HG02885 (cell line): ENCODE results near the gene SPSB1.

Experiments
- ATAC-seq: cut with Tn5 transposase; IDR thresholded peaks from one replicate; pipeline ENCODE4 v1.9.1; 2021; ENCODE audit warnings: mild to moderate bottlenecking; ENCODE audit not compliant: unreplicated experiment, poor library complexity

Gene SPSB1

DNA sequence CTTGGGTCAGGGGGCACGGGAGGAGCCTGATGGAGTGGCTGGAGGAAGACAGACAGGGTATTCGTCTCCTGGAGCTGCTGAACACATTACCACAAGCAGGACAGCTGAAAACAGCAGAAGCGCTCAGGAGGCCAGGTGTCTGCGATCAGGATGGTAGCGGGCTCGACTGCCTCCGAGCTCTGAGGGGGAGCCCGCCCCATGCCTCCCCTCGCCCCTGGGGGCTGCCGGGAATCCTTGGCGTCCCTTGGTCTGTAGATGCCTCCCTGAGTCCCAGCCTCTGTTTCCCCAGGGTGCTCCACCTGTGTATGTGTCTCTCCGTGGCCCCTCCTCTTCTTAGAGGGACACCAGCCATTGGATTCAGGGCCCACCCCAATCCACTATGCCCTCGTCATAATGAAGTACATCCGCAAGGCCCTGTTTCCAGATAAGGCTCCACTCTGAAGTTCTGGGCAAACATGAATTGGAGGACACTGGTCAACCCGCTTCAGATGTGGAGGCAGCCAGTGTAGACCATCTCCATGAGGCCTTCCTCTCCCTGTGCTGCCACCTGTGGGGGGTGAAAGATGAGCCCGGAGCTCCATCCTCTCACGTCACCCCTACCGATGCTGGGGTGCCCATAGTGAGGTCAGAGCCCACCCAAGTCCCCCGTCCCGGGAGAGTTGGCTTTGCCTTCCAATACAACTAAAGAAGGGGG, 67.8 kb downstream of the SPSB1 start:
- no peak for ATAC-seq

DNA sequence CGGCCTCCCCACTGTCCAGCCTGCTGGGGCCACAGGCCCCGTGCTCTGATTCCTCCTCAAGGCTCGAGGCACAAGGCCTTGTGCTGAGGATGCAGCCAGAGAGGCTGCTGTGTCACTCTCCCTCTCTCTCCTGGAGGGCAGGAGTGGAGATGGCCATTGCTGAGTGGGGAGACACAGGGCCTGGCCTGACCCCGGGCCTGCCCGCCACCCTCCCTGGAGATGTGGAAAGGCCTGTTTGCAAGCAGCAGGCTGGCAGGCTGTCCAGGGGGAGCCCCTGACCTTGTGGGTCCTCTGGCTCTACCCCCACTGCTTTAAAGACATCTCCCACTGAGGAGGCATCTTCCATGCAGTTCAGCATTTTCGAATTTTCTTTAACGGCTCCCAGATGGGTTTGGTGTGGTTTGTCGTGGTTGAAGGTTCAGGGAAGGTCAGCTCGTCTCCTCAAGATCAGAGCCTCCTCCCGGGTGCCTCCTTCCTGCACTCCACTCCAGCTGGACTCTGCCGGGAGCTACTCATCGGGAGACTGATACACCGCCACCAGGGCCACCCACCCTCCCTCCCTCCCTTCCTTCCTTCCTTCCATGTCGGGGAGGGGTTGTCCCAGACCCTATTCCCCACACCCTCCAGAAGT, 69.1 kb downstream of the SPSB1 start:
- no peak for ATAC-seq

DNA sequence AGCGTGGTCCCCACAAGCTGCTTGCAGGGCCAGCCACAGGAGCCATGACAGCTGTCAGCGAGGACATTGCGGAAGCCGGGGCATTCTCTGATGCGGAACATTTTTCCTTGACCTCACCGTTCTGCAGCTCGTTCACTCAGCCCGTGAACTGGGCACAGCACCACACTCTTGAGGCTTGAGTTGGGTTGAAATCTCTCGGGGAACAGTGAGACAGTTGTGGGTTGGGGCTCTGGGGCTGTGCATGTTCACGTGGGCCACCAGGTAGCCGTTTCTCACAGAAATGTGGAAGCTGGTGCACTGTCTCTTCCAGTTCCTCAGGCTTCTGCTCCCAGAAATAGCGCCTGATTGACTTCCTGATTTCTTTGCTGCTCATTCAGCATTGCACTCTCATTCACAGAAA, 69.8 kb downstream of the SPSB1 start:
- no peak for ATAC-seq

DNA sequence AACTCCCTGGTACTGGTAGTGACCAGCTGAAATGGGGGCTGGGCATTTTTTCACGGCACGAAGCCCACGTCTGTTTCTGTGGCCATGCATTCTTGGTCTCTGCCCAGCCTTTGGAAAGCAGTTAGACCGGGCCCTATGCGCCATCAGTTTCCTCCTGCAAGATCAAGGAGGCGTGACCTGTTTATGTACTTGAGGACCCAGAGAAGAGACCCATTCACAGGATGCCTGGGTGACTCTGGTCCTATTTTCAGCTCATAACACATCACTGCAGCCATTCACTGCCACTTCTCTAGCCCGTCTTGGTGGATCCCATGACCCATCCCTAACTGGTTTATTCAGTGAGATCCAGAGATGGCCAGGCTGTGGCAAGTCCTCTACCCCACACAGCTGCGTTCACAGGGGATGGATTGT, 70.4 kb downstream of the SPSB1 start:
- no peak for ATAC-seq

DNA sequence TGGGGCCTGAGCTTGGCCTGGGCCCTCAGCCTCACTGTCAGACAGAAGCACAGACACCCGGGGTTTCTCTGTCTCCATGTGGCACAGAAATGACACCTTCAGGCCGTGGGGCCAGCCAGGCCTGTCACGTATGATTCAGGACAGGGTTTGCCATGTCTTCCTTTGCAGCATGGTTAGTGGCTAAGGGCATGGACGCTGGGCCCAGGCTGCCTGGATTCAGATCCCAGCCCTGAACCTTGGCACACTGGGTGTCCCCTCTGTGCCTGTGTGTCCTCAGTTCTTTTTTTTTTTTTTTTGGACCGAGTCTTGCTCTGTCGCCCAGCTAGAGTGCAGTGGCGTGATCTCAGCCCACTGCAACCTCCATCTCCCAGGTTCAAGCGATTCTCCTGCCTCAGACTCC, 73.6 kb downstream of the SPSB1 start:
- no peak for ATAC-seq

DNA sequence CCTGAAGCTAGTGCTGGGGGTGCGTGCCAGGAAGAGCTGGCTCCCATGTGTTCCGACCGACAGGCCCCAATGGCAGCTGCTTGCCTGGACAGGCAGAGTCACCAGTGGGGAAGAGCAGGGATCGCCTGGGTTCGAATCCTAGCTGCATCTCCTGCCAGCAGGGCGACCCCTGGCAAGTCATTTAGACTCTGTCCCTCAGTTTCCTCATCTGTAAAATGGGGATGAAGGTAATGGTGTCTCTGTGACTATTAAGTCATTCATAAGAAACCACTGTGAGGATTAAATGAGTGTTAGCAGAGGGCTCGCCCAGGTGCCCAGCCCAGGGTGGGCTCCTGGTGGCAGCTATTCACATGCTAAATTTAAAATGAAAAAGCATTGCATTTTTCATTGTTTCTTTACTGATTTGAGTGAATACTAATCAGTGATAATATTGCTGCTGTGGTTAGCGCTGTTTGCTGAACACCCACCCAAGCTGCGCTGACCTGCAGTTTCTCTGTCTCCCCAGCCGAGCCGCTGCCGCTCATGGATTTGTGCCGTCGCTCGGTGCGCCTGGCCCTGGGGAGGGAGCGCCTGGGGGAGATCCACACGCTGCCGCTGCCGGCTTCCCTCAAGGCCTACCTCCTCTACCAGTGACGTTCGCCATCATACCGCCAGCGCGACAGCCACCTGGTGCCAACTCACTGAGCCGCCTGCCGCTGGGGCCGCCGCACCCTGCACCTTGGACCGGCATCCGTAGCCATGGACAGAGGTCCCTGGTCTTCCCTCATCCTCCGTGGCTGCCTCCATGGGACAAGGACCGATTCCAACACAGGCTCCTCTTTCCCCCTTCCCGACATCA, 74.5 kb downstream of the SPSB1 start:
- no peak for ATAC-seq

DNA sequence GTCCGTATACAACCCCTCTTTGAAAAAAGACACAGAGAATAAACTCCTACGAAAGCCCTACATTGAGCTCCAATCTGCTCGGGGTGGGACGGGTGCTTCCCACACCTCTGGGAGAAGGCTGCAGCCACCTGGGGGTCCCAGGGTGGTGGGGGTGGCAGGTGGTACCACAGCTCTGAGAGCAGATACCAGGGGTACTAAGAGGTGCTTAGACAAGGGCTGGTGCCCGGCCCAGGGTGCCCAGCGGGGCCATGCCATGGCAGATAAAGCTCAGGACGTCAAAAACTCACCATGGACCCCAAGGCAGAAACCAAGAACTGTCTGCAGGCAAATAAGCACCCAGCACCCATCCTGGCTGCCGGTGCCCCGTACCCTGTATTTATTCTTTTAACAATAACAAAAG, 75.1 kb downstream of the SPSB1 start:
- ATAC-seq = no peak

DNA sequence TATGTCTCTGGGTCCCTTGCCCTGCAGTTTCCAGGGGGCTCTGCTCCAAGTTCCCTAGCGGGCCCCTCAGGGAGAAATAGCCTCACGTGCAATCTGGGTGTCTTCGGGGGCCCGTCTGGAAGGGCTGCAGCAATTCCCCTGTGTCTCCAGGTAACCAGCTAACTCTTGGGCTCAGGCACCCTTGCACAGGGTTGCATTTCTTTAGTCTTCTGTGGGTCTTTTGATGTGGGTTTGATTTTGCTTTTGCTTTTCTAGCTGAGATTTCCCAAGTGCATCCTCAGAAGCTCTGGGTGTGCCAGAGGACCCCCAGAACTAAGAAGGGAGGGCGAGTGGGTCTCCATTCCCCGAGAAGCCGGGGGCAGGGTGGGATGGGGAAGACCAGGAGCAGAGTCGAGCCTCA, 75.7 kb downstream of the SPSB1 start:
- no peak for ATAC-seq

DNA sequence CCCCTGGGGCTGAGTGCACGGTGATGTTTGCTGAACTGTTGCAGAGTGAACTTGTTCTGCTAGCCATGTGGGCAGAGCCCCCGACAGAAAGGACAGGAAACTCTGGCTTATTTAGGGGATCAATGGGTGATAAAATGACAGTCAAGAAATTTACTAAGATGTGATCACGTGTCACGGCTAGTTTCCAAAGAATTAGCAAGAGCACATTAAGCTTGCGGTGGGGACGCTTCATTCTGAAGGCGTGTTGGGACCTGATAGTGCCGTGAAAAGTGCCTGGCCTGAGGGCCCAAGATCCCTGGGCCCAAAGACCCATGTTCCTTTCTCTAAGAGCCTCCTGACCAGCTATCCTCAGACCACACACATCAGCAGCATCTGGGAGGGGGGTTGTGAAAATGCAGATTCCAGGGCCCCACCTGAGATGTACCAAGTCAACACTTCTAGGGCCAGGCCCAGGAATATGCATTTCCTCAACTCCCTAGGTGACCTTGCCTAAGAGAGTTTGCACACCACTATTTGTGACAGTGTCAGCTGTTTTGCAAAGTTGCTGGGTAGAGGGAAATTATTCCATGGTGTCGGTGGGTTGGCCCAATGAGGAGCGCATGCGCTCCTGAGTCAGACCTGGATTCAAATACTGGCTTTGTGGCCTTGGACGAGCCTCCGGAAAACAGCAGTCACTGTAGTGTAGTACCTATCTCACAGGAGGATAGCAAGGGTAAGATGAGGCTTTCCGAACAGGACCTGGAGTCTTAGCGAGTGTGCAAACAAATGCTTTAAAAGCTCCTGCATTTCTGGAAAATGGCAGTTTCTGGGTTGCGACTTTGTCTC, 77.5 kb downstream of the SPSB1 start:
- ATAC-seq = no peak

DNA sequence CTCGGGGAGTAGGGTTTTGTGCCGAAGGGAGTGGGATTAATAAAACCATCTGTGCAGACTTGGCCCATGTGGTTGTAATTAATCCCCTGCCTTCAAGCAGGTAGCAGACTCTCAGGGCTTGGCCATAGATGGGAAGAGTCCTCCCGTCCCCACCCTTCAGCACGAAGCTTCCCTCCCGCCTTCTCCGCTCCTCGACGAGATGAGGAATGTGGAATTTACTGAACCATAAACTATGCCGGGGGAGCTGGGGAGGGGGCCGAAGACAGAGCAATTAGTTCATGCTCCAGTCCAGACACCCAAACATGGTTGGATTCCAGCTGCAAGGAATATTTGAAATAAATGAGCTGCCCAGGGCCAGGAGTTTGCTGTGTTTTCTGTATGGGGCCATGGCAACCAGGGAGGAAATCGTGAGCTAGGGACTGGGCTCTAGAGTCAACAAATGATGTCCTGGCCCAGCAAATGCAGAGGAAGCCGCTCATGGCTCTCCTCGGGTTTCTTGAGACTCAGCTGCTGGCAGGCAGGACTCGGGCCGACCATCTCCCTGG, 78.8 kb downstream of the SPSB1 start:
- no peak for ATAC-seq

DNA sequence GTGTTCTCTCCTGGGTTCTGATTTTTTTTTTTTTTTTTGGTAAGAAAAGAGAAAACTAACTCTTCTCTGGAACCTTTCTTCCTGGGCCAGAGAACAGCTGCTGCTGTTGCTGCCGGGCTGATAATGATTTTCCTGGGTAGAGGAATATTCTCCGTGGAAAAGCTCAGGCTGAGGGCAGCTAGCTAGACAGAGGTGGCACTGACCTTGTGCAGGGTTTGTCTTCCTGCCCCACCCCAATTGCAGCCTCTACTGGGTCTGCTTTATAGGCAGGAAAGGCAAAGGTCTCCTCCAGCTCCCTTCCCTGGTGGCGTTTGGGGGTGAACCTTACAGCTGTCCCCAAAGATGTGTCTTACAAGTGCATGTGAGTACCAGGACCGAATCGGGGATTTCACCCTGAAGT, 79.3 kb downstream of the SPSB1 start:
- no peak for ATAC-seq

DNA sequence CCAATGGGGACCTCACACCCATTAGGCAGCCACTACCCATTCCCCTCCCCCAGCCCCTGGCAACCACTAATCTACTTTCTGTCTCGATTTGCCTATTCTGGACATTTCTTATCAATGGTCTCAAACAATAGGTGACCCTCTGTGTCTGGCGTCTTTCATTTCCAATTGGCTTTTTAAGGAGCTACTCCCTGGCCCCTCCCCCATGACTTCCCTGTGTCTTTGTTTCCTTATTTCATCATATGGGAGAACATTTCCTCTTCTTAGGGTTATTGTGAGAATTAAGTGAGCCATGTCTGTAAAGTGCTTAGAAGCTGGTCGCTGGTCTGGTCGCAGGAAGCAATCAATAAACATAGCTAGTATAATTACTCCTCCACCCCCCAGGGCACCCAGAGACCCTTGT, 80.9 kb downstream of the SPSB1 start:
- ATAC-seq = no peak

DNA sequence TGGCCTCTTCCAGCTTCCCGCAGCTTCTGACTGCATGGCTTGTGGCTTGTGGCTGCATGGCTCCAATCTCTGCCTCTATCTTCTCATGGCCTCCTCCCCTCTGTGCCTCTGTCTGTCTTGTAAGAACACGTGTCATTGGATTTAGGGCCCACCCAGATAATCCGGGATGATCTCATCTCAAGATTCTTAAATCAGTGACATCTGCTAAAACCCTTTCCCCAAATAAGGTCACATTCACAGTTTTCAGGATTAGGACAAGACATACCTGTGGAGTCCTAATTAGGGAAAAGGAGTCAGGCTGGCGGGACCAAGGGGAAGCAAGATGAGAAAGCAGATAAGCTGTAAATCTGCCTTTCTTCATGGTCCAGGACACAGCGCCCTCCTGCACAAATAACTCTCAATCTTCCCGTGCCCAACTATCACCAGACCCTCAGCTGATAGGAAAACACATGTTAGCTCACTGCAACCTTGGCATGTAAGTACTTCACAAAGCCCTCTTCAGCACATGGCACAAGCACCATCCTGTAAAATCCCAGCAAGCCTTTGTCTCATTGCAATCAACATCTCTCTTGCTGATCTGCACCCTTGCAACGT, 82.2 kb downstream of the SPSB1 start:
- ATAC-seq = no peak

DNA sequence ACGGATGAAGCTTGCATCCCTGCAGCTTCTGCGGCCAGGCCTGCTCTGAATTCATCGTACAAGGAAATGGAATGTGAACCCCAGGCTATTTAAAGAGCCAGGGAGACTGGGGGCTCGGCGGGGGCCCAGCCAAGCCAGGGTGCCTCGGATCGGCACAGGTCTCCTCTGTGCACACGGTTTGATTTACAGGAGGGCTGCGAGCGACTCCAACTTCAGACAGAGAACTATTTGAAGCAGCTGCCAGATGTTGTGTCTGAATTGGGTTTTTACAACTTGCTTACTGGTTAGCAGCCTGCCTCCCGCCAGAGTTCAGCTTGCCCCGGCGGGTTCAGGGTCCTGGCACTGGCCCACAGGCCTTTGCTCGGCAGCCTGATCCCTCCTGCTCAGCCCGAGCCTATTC, 83.2 kb downstream of the SPSB1 start:
- no peak for ATAC-seq

DNA sequence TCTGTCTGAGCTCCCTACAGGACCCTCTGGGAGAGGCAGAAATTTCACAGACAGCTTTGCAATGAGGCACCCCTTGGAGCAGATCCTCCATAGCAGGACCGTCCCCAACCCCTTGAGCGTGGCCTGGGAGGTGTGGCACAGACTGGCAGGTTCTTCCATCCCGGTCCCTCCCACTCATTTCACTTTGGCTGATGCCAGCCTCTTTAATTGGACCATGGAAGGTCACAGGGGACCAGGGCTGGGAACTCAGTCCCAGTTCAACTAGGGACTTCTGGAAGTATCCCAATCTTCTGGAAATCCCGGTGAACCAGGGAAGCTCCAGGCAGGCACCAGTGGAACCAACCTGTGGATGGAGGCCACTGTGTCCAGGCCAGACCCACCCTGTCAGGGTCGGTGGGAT, 83.7 kb downstream of the SPSB1 start:
- no peak for ATAC-seq

DNA sequence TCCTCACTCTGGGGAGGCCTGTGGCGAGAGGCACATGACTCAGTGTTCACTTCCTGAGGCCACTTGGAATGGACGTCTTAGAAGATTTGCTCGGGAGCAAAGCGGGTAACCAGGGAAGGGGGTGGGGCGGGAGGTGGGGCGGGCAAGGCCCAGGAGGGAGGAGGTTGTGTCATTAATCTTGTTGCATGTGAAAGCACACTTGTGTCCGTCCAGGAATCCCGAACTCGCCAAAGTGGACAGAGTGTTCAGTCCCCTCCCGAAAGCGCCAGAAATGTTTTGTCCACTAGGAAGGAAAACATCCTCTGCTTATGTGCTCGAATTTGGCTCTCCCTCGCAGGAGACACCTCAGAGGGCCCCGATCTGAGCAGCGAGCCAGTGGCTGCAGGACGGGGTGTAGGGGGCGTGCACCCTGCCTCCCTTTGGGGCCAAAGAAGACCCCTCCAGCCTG, 84.2 kb downstream of the SPSB1 start:
- no peak for ATAC-seq

DNA sequence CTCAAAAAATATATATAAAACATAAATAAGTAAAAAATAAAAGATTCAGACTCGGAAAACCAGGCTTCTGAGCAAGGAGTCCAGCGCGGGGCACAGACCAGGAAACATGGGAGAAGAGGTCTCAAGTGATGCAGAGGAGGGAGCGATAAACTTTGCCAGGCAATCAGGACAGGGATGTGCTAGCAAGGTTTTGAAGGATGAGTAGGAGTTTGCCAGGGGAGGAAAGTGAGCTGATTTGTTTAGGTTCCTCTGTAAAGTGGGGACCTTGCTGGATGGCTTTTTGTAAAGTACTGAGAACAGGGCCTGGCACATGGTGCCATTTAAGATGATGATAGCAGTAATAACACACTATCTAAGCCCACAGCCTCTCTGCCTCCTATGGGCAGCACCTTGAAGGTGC, 86.1 kb downstream of the SPSB1 start:
- ATAC-seq = no peak

DNA sequence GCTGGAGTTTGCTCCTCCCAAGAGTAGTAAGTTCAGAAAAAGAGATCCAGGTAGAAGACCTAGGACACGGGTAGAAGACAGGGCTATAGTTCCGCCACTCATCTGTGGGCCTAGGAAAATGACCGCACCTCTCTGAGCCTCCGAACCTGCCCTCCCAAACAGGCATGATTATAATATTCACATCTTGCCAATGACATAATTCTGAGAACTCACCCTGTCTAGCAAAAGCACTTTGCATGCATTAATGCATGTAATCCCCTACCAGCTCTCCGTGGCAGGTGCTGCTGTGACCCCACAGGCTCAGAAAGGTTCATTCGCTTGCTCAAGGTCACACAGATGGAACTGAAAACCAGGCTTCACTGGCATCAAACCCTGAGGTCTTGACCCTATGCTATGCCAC, 88.0 kb downstream of the SPSB1 start:
- ATAC-seq = no peak

DNA sequence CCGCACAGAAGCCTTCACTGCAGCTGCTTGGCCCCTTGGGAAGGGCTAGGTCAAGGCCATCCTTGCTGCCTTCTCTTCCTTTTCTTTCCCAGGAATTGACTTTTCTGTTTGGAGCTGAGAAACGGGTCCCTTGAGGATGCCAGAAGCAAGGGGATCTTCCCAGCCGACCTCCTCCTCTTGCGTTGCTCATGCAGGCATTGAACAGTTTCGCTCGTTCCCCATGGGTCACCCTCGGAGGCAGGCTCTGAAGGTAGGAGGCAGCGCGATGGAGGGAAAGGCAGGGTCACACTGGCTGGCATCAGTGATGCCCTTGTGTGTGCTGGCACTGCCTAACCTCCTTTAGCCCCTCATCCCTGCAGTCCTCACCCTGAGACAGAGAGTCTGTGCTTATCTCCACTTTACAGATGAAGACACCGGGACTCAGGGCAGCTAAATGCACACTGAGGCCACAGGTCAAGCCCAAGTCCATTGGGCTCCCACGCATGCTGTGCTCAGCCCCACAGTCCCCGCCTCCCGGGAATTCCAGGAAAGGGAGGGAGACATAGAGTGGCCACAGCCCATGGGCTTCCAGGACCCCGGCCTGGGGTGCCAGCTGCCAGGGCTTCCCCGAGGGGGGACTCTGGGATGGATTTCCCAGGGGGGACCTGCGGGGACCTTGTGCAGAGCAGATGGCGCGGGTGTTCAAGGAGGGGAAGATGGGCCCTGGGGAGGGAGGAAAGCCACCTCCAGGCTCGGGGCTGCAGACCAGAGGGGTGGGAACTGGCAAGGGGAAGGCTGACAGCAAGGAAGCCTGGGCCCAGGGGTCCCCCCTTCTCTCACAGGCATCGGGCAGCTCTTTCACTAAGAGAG, 90.2 kb downstream of the SPSB1 start:
- ATAC-seq = no peak
